ENCODE measurements around the gene MCF2L. TPM values are rescaled to one million over a fixed set of nuclear protein-coding genes. Genes with fewer than 3 reads are reported as not detected.

MCF2L gene
- total and polyA plus RNA-seq, 4 donors = 21.0 to 78.7 (median 35.9) TPM

DNA sequence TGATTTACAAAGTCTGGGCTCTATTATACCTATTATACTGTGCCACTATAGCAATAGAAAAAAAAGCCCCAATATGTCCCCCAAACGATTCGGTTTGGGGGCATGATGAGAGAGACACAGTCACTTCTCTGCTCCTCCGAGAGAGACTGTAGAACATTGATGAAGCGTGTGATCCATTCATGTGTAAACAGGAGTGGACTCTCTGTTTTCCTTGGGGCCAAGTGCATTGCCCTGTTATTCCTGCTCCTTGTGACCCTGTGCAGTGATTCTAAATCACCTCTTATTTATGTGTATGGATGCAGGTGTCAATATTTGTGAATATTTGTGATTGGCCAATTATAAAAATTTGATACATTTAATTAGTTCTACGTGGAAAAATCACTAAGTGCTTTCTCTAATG lies 170.6 kb downstream of the MCF2L start:
- Histone ChIP-seq H3K4me3 (no peak overlapping the region), H3K27me3 (ENCODE audit: control insufficient read depth in 3 of 3, insufficient read depth in 3 of 3, low read length in 2 of 3) (no peaks in the 10 kb centered on the region), H3K9ac (ENCODE audit: insufficient read depth in 1 of 2, low read length in 2 of 2) (no peak overlapping the region), H3K9me3 (ENCODE audit: control insufficient read depth in 4 of 4, insufficient read depth in 3 of 4, low read length in 3 of 4) (no peaks in the 10 kb centered on the region), H3K4me1 (ENCODE audit: control insufficient read depth in 5 of 5, insufficient read depth in 5 of 5, low read length in 5 of 5) (peaks cover 0 to 2% (median 0%) of the 10 kb centered on the region in 5 donors), H3K27ac (ENCODE audit: low read depth in 1 of 2, low read length in 1 of 2) (no peak overlapping the region), H3K36me3 (ENCODE audit: control insufficient read depth in 4 of 4, insufficient read depth in 4 of 4, low read length in 4 of 4) (peaks cover 0 to 2% (median 0%) of the 10 kb centered on the region in 4 donors)
- DNase-seq (no peak), ATAC-seq (ENCODE audit: insufficient read depth, low FRiP score) (no peak)
- TF ChIP-seq, protein P1, sequence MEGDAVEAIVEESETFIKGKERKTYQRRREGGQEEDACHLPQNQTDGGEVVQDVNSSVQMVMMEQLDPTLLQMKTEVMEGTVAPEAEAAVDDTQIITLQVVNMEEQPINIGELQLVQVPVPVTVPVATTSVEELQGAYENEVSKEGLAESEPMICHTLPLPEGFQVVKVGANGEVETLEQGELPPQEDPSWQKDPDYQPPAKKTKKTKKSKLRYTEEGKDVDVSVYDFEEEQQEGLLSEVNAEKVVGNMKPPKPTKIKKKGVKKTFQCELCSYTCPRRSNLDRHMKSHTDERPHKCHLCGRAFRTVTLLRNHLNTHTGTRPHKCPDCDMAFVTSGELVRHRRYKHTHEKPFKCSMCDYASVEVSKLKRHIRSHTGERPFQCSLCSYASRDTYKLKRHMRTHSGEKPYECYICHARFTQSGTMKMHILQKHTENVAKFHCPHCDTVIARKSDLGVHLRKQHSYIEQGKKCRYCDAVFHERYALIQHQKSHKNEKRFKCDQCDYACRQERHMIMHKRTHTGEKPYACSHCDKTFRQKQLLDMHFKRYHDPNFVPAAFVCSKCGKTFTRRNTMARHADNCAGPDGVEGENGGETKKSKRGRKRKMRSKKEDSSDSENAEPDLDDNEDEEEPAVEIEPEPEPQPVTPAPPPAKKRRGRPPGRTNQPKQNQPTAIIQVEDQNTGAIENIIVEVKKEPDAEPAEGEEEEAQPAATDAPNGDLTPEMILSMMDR (IDR thresholded peaks at IDR 0.05; ENCODE audit: control extremely low read depth, extremely low read depth) = no peak
- 86 to 89% methylated on average over 5 of the region's 5 CpGs for WGBS, 2 donors

DNA sequence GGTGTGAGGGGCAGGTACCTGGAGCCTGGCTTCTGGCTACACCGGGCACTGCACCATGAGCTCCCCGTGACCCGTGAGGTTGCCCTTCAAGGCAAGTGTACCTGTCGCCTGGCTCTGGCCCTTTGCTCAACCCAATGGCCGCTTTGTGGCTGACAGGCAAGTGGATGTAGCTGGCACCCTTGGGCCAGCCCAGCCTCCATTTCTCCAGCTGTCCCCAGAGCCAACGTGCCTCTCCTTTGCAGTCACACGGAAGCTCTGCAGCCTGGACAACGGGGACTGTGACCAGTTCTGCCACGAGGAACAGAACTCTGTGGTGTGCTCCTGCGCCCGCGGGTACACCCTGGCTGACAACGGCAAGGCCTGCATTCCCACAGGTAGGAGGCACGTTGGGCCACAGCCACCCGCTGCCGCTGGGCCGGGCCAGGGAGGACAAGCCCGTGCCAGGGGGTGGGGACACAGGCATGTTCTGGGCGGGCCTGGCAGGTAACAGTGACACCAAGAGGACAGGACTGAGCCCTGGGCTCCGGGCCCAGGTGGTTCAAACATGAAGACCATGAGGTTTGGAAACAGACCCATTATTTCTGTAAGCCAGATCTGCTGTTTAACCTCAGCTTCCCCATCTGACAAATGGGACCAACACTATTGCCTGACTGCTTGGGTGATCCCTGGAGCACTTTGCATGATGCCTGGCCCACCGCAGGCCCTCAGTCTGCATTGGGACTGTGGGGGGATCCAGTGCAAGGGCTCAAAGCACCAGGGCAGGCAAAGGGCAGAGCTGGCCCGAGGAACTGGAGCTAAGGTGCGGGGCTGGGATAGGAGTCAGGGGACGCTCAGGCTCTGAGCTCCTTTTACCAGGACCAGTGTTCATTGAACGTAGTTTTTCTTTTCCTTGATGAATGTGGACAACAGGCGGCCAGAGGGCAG lies 171.9 kb downstream of the MCF2L start:
- WGBS, 2 donors = 91 to 94% methylated on average over 26 of the region's 26 CpGs
- Histone ChIP-seq H3K4me3 (no peak overlapping the region), H3K9me3 (ENCODE audit: control insufficient read depth in 4 of 4, insufficient read depth in 3 of 4, low read length in 3 of 4) (no peaks in the 10 kb centered on the region), H3K4me1 (ENCODE audit: control insufficient read depth in 5 of 5, insufficient read depth in 5 of 5, low read length in 5 of 5) (peaks cover 0 to 2% (median 0%) of the 10 kb centered on the region in 5 donors), H3K27ac (ENCODE audit: low read depth in 1 of 2, low read length in 1 of 2) (no peak overlapping the region), H3K9ac (ENCODE audit: insufficient read depth in 1 of 2, low read length in 2 of 2) (no peak overlapping the region), H3K36me3 (ENCODE audit: control insufficient read depth in 4 of 4, insufficient read depth in 4 of 4, low read length in 4 of 4) (peaks cover 0 to 2% (median 0%) of the 10 kb centered on the region in 4 donors), H3K27me3 (ENCODE audit: control insufficient read depth in 3 of 3, insufficient read depth in 3 of 3, low read length in 2 of 3) (no peaks in the 10 kb centered on the region)
- TF ChIP-seq, protein P1 (IDR thresholded peaks at IDR 0.05; ENCODE audit: control extremely low read depth, extremely low read depth) = no peak
- ATAC-seq (ENCODE audit: insufficient read depth, low FRiP score) (no peak), DNase-seq (no peak)

DNA sequence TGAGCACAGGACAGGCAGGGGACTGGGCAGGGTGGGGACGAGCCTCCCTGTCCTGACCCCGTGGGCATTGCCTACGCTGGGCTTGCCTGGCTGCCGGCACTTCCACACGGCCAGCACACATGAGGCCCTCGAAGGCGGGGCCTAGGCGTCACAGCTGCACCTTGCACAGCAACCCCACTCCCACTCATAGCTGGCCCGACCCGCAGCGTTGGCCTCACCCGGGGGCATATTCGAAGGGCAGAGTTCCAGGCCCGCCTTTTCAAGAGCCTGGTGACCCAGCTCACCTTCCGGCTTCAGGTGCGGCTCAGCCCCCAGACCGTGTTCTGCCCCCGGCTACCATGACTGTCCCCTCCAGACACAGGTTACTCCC lies 172.6 kb downstream of the MCF2L start:
- peaks cover 0 to 2% (median 0%) of the 10 kb centered on the region in 4 donors for H3K36me3 ChIP-seq (ENCODE audit: control insufficient read depth in 4 of 4, insufficient read depth in 4 of 4, low read length in 4 of 4)
- H3K27me3 ChIP-seq (ENCODE audit: control insufficient read depth in 3 of 3, insufficient read depth in 3 of 3, low read length in 2 of 3) = no peaks in the 10 kb centered on the region
- peaks cover 0 to 2% (median 0%) of the 10 kb centered on the region in 5 donors for H3K4me1 ChIP-seq (ENCODE audit: control insufficient read depth in 5 of 5, insufficient read depth in 5 of 5, low read length in 5 of 5)
- no peak overlapping the region for H3K4me3 ChIP-seq
- TF ChIP-seq, protein P1 (IDR thresholded peaks at IDR 0.05; ENCODE audit: control extremely low read depth, extremely low read depth) = no peak
- ATAC-seq (ENCODE audit: insufficient read depth, low FRiP score) = no peak
- WGBS, 2 donors = 86 to 95% methylated on average over 18 of the region's 18 CpGs
- H3K9ac ChIP-seq (ENCODE audit: insufficient read depth in 1 of 2, low read length in 2 of 2) = no peak overlapping the region
- DNase-seq = no peak
- no peaks in the 10 kb centered on the region for H3K9me3 ChIP-seq (ENCODE audit: control insufficient read depth in 4 of 4, insufficient read depth in 3 of 4, low read length in 3 of 4)
- H3K27ac ChIP-seq (ENCODE audit: low read depth in 1 of 2, low read length in 1 of 2) = no peak overlapping the region

All from lung (tissue), 12 donors.